Myocyte (in vitro differentiated cells): Measurements from ENCODE around the gene STARD8. TPM values are rescaled to one million over a fixed set of nuclear protein-coding genes. Genes with fewer than 3 reads are reported as not detected.

Experiments
- DNase-seq: peaks from one replicate; pipeline ENCODE4 v3.0.0-alpha.2; 2012; ENCODE audit warnings: low read depth
- total RNA-seq: library from RNA; depleted of rRNA; stranded (reverse); fragments of >200 nt; gene quantifications from 2 replicates; pipeline ENCODE4 v1.2.3, GENCODE V29; 2014

The STARD8 gene
- total RNA-seq, 1 donor from 2014 or later = 3.3 TPM

GRCh38 chrX:68746988-68747387 lies 99.5 kb downstream of the STARD8 start:
- no peak for DNase-seq

- no peak for DNase-seq
These were observed 100.6 kb downstream of the STARD8 start for GRCh38 chrX:68748030-68748429.

GRCh38 chrX:68749426-68749825 lies 102.0 kb downstream of the STARD8 start:
- no peak for DNase-seq

- no peak for DNase-seq
These were observed 102.8 kb downstream of the STARD8 start for GRCh38 chrX:68750316-68750715.

- DNase-seq = no peak
These were observed 103.9 kb downstream of the STARD8 start for GRCh38 chrX:68751372-68751771.

GRCh38 chrX:68753218-68753617 lies 105.8 kb downstream of the STARD8 start:
- DNase-seq = no peak

- DNase-seq = no peak
These were observed 106.9 kb downstream of the STARD8 start for GRCh38 chrX:68754406-68754805.

GRCh38 chrX:68755616-68756125 lies 108.2 kb downstream of the STARD8 start:
- DNase-seq = no peak

- no peak for DNase-seq
These were observed 109.9 kb downstream of the STARD8 start for GRCh38 chrX:68757331-68757730.

- no peak for DNase-seq
These were observed 110.3 kb downstream of the STARD8 start for GRCh38 chrX:68757731-68758130.

- peak; percentile 68 for DNase-seq
These were observed 111.2 kb downstream of the STARD8 start for GRCh38 chrX:68758671-68759070.

GRCh38 chrX:68761086-68761485 lies 113.6 kb downstream of the STARD8 start:
- no peak for DNase-seq

- no peak for DNase-seq
These were observed 115.3 kb downstream of the STARD8 start for GRCh38 chrX:68762766-68763165.

GRCh38 chrX:68763481-68763880 lies 116.0 kb downstream of the STARD8 start:
- no peak for DNase-seq

Other genes starting within 250 kb of the STARD8 start
- gene OPHN1, start 214.2 kb upstream of the STARD8 start, total RNA-seq = 4.6 and 8.1 TPM in 2 replicates
- gene YIPF6, start 148.6 kb upstream of the STARD8 start, total RNA-seq = 37.3 and 38.4 TPM in 2 replicates
- 4.8 and 7.2 TPM in 2 replicates for gene EFNB1, start 181.4 kb downstream of the STARD8 start, total RNA-seq